Motor neuron (in vitro differentiated cells): ENCODE results near the gene TMEM72. TPM values are rescaled to one million over a fixed set of nuclear protein-coding genes. Genes with fewer than 3 reads are reported as not detected.

Experiments
- ATAC-seq, 8 experiments: fragments of 200-7000 bp; cut with Tn5 transposase; replicated peaks in 6 of 8; 2 replicates each; pipeline ENCODE4 v1.8.0; 2021; ENCODE audit warnings: mild to moderate bottlenecking in 8 of 8, moderate library complexity in 8 of 8
- H3K27ac ChIP-seq, 2 donors: fragments of 250-450 bp; sonication (Bioruptor Pico); 2 replicates each; pipeline ENCODE4 v1.9.0; 2021; ENCODE audit warnings: antibody characterized with exemption in 2 of 2, mild to moderate bottlenecking in 2 of 2, moderate library complexity in 1 of 2
- H3K4me1 ChIP-seq, 2 donors: fragments of 250-450 bp; sonication (Bioruptor Pico); replicated peaks in 1 of 2; 2 replicates each; pipeline ENCODE4 v1.6.1; 2021; ENCODE audit warnings: antibody characterized with exemption in 2 of 2, mild to moderate bottlenecking in 2 of 2, moderate library complexity in 1 of 2
- H3K4me3 ChIP-seq, 5 donors: fragments of 250-450 bp; sonication (Bioruptor Pico); 2 replicates each; pipeline ENCODE4 v1.9.0; 2021; ENCODE audit warnings: antibody characterized with exemption in 5 of 5, mild to moderate bottlenecking in 5 of 5, moderate library complexity in 4 of 5
- WGBS, 10 experiments: fragments of 450-650 bp; shearing (Covaris generic); methylation state at CpG; one replicate each; pipeline ENCODE4 v1.0.0; 2022; 5-methylcytosine and 5-hydroxymethylcytosine counted together
- in situ Hi-C, 9 experiments: fragments of 400-800 bp; cut with MboI; loops; one replicate each; pipeline ENCODE4 v1.15.0; 2021; ENCODE audit warnings: low sequenced_read_pairs in 9 of 9, low pct_unique_long_range_greater_than_20kb in 2 of 9; ENCODE audit not compliant: unreplicated experiment in 9 of 9
- total RNA-seq, 8 experiments: library from RNA; unstranded; fragments of 300-600 nt; gene quantifications; 2 replicates each; pipeline versions ENCODE4 v1.2.3 to v1.2.4, GENCODE V29; 2022

The TMEM72 gene
- total RNA-seq, 8 experiments from 2014 or later, result 0.10 to 1.3 (median 0.24) TPM

DNA sequence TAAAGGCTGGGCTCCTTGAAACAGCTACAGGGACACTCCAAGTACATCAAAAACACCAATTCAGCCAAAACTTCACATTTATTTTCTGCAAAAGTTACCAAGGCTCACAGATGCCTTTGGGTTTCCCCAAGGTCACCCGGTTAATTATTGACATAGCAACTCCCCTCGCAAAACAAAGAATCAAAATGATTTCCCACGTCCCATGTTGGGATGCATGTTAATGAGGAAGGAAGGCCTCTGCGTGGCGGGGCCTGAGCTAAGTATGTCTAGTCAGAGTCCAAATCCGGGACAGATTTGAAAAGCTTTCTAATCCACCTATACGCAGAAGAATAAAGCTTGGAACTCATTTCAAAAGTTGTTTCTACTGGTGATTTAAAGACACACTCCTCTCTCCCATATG lies 535 bp upstream of the TMEM72 start:
- in situ Hi-C loops, result no loop called here
- no peak overlapping the region for H3K27ac ChIP-seq
- H3K4me1 ChIP-seq, result peaks cover 60 to 65% of the 10 kb centered on the region in 2 donors
- peak in 1 of 8 experiments; percentile 13 for ATAC-seq
- H3K4me3 ChIP-seq, result no peak overlapping the region
- WGBS, 10 experiments, result 8 to 100% (median 46%) methylated on average over 1 to 6 of the region's 7 CpGs; no CpG with 5 or more reads in 3 of the 10 experiments

DNA sequence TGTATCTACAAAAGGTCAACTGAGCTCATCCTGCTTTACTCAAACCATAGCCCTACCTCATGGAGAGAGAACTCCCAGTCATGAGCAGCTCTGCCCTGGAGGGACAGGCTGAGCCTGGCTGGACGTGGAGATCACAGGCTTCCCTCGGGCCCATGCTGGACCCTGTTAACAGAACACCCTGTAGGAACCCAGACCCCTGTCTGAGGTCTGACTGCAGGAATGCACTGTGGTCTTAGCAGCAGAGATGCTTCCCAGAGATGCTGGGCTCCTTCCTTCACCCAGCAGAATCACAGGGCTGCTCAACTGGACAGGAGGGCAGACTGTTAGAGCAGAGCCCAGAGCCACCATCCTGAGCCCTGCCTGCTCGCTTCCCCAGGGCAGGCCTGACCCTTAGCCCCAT lies 814 bp downstream of the TMEM72 start:
- in situ Hi-C loops, result no loop called here
- Histone ChIP-seq H3K4me1 (peaks cover 53 to 61% of the 10 kb centered on the region in 2 donors), H3K4me3 (no peak overlapping the region), H3K27ac (no peak overlapping the region)
- ATAC-seq, result no peak
- WGBS, 10 experiments, result 20 to 100% (median 90%) methylated on average over 1 of the region's 3 CpGs; no CpG with 5 or more reads in 6 of the 10 experiments

DNA sequence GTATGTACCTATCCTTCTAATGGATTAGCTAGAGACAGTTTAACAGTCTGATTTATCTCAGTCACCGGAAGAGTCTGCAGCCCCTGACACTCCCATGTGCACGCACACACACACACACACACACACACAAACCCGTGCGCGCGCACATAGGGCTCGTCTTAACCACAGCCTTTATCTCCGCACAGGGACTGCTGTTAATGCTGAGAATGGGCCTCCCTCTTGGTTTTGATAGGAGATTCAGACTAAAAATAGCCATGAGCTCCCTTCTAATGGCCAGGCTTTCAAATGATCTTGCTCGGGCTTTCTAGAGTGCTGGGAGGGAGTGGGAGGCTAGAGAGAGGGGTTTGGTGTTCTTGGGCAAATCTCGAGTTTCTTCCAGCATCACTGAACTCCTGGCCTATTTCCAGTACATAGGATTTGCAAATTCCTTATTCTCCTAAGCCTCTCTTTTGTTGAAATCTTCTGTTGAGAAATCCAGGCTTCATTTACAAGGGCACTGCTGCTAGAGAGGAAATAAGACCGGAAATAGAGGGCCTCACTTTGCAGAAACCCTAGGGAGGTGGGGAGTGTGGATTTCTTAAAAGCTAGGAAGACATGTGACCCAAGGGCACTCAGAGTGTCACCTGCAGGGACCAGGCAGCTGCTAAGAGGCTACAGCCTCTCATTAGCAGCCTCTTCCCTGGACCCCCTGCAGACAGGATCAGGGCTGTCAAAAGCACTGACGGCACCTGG lies 2.4 kb downstream of the TMEM72 start:
- no peak overlapping the region for H3K4me3 ChIP-seq

DNA sequence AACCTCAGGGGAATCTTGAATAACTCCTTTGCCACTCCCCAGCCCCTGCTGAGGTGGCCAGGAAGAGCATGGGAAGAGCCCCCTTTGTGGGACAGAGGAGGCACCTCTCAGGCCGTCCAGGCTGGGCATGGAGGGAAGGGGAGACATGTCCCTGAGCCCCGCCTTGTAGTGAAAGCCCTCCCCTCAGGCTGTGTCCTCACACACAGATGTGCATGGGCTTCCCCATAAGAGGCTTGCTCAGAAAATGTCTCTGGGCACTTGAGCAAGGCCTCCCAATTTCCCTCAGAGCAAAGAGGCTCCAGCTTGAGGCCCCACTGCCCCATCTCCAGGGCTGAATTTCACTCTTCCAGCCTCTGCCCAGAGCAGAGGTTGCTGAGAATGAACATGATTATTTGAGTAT lies 3.8 kb downstream of the TMEM72 start:
- H3K4me1 ChIP-seq, result peaks cover 49 to 52% of the 10 kb centered on the region in 2 donors
- ATAC-seq, result no peak
- in situ Hi-C loops, result no loop called here
- no peak overlapping the region for H3K27ac ChIP-seq
- H3K4me3 ChIP-seq, result no peak overlapping the region
- WGBS, 10 experiments, result 100% methylated on average over 1 of the region's 2 CpGs; no CpG with 5 or more reads in 9 of the 10 experiments

More for the DNA sequence above, 2.4 kb downstream of the TMEM72 start:
- in situ Hi-C loops, result no loop called here
- 0 to 67% (median 56%) methylated on average over 1 to 9 of the region's 12 CpGs; no CpG with 5 or more reads in 3 of the 10 experiments for WGBS, 10 experiments
- peaks cover 49 to 52% of the 10 kb centered on the region in 2 donors for H3K4me1 ChIP-seq
- peak overlapping the region; percentile 6 to 54 for H3K27ac ChIP-seq
- ATAC-seq, result peak; percentile 22 to 85 (median 58)

DNA sequence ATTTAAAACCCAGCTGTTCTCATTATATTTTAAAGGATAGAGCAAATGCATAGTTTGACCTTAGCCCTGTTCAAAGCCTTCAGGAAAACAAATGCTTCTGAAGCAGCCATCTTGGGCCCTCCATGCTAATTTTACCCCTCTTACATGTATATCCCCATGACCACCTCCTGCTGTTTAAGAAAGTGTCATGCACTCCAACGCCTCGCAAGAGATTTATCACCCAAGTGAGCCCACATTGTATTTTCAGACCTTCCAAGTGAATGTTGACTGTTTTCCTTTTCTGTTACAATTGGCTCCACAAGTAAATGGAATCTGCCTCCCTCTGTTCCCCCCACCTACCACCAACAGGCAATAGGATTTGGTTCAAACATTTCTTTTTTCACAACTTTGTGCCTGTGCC lies 5.3 kb downstream of the TMEM72 start:
- ATAC-seq, result peak in 1 of 8 experiments; percentile 22
- WGBS, 10 experiments, result 6 to 83% (median 32%) methylated on average over 1 to 2 of the region's 2 CpGs; no CpG with 5 or more reads in 2 of the 10 experiments
- Histone ChIP-seq H3K27ac (no peak overlapping the region), H3K4me3 (no peak overlapping the region), H3K4me1 (peaks cover 36 to 39% of the 10 kb centered on the region in 2 donors)
- in situ Hi-C loops, result no loop called here

DNA sequence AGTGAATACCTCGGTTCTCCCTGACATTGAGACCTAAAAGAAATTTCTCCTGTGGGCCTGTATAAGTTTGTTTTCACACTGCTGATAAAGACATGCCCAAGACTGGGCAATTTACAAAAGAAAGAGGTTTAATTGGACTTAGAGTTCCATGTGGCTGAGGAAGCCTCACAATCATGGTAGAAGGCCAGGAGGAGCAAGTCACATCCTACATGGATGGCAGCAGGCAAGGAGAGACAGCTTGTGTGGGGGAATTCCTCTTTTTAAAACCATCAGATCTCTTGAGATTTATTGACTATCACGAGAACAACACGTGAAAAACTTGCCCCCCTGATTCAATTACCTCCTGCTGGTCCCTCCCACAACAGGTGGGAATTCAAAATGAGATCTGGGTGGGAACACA lies 6.7 kb downstream of the TMEM72 start:
- Histone ChIP-seq H3K27ac (no peak overlapping the region), H3K4me1 (peaks cover 21 to 24% of the 10 kb centered on the region in 2 donors), H3K4me3 (no peak overlapping the region)
- 0 to 100% (median 38%) methylated on average over 1 to 3 of the region's 3 CpGs; no CpG with 5 or more reads in 2 of the 10 experiments for WGBS, 10 experiments
- in situ Hi-C loops, result no loop called here
- ATAC-seq, result no peak

DNA sequence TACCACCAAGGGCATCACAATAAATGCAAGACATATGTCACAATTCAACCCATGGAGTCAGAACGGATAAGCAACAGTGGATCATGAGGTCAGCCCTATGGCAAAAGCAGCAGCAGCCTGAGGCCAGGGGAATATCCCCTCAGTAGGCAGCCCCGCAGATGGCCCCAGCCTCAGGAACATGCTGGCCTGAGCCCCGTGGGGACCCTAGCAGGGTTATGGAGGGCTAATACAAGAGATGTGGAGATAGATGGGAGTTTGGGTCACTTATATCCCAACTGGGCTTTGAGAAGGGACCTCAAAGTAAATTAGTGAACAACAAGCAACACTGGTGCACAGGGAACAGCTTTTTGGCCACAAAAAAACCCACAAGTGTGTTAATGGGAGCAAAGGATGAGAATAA lies 9.1 kb downstream of the TMEM72 start:
- in situ Hi-C loops, result no loop called here
- 31 to 100% (median 80%) methylated on average over 1 to 2 of the region's 3 CpGs; no CpG with 5 or more reads in 5 of the 10 experiments for WGBS, 10 experiments
- Histone ChIP-seq H3K4me3 (no peak overlapping the region), H3K27ac (no peak overlapping the region), H3K4me1 (peaks cover 10 to 12% of the 10 kb centered on the region in 2 donors)
- ATAC-seq, result no peak

DNA sequence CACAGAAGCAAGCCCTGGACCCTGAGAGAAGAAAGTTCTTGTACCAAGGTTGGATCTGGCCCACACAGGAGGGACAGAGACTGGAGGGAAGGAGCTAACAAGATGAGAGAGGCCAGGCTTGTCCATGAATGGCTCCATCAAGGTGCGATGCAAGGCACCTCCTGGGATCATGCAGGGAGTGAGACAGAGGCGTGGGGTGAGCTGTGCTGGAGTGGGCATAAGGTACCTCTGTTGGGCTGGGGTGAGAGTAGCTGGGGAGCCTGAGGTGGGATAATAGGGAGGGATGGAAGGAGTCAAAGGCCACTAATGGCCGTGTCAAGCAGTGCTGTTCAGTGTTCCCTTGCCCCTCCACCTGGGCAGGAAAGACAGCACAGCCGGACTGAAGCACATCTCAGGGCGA lies 9.9 kb downstream of the TMEM72 start:
- Histone ChIP-seq H3K4me3 (no peak overlapping the region), H3K27ac (no peak overlapping the region), H3K4me1 (peaks cover 8 to 9% of the 10 kb centered on the region in 2 donors)
- in situ Hi-C loops, result no loop called here
- no peak for ATAC-seq
- 20 to 90% (median 48%) methylated on average over 1 to 3 of the region's 5 CpGs; no CpG with 5 or more reads in 4 of the 10 experiments for WGBS, 10 experiments

DNA sequence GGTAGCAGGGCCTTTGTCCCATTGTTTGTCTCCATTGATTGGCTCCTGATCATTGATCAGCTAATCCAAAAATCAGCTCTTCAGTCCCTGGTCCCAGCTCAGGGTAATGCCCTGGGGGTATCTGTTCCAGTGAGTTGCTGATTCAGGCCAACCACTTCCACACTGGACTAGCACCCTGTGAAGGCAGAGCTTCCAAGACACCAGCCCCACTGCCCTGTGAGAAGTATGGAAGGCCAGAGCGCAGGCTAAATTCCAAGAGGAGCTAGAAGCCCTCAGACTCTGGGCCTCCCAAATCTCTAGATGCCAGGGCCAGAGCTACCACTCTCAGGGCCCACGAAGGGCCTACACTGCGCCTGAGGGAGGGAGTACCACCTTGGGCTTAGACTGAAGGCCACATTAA lies 10.4 kb downstream of the TMEM72 start:
- Histone ChIP-seq H3K27ac (no peak overlapping the region), H3K4me3 (no peak overlapping the region), H3K4me1 (peaks cover 4 to 5% of the 10 kb centered on the region in 2 donors)
- no peak for ATAC-seq
- in situ Hi-C loops, result no loop called here
- WGBS, 10 experiments, result 67 to 88% methylated on average over 1 to 2 of the region's 3 CpGs; no CpG with 5 or more reads in 8 of the 10 experiments

DNA sequence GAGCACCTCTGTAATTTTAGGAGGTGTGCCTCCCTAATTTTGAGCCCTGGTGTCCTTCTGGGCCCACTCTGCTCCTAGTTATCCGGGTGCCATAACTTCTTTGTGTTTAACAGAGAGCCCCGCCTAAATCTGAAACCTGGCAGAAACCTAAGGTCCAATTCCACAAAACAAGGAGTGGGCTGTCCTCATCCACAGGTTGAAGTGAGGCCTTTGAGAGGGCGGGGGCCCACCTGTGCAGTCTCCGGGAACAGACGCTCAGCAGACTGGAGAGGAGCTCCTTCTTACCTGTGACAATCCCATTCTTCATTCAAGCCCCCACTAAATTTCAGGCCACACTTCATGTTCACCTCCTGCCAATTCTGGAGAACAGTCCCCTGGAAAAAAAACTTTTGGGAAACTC lies 10.9 kb downstream of the TMEM72 start:
- in situ Hi-C loops, result no loop called here
- H3K27ac ChIP-seq, result no peak overlapping the region
- no peak for ATAC-seq
- H3K4me1 ChIP-seq, result peaks cover 2 to 3% of the 10 kb centered on the region in 2 donors
- no peak overlapping the region for H3K4me3 ChIP-seq
- 47 to 100% (median 71%) methylated on average over 1 to 3 of the region's 5 CpGs; no CpG with 5 or more reads in 3 of the 10 experiments for WGBS, 10 experiments

DNA sequence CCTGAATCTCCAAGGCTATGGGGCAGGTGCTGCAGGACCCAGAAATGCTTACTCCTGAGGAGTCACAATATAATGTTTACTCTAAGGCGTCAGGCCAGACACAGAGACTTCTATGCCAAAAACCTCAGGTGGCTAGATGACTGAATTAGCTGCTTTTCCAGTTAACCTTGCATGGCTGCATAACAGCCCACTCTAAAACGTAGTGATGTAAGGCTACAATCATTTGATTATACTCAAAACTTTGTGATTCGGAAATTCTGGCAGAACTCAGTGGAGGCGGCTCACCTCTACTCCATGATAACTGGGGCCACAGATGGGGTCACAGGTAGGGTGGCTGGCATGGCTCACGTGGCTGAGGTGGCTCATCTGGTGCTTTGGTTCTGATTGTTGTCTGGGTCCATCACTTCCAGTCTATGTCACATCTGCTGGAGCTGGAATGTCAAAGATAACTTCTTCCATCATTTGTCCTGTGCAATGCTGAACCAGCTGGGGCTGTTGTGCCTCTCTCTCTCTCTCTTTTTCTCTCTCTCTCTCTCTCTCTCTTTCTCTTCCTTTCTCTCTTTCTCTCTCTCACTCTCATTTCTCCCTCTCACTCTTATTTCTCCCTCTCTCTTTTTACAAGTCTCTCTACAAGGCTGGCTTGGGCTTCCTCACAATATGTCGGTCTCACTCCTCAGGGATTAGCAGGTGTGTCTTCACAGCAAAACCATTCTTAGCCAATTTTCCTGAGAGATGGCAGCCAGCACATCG lies 11.8 kb downstream of the TMEM72 start:
- in situ Hi-C loops, result no loop called here
- ATAC-seq, result no peak
- 30 to 91% (median 62%) methylated on average over 2 to 5 of the region's 7 CpGs for WGBS, 10 experiments
- Histone ChIP-seq H3K4me3 (no peak overlapping the region), H3K27ac (no peak overlapping the region), H3K4me1 (peaks cover 2 to 3% of the 10 kb centered on the region in 2 donors)

DNA sequence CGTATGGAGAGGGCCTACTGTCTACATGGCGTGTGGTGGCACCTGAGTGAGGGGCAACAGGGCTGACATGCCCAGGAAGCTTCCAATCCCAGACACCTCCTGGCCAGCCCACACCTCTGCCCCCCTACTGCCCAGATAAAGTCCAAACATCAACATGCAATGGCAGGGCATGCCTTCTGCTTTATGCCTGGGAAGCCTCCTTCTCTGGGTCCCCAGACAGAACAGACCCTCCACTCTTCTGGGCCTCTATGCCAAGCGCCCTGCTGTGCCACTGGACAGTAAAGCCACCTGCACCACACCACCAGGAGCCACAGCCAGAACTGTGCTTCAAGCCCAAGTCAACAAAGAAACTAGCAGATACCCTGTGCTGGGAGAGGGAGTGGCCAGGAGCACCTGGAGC lies 12.5 kb downstream of the TMEM72 start:
- H3K4me3 ChIP-seq, result no peak overlapping the region
- no peak for ATAC-seq
- H3K27ac ChIP-seq, result no peak overlapping the region
- in situ Hi-C loops, result no loop called here
- WGBS, 10 experiments, result 17 to 100% (median 48%) methylated on average over 1 to 2 of the region's 3 CpGs; no CpG with 5 or more reads in 6 of the 10 experiments
- H3K4me1 ChIP-seq, result peaks cover 2 to 3% of the 10 kb centered on the region in 2 donors
